ENCODE measurements around the gene DEPDC7. TPM values are rescaled to one million over a fixed set of nuclear protein-coding genes. Genes with fewer than 3 reads are reported as not detected.

The DEPDC7 gene
- total RNA-seq, 2 donors from 2014 or later: 2.6 to 8.9 TPM

GRCh38 chr11:33018840-33019239 is 3.2 kb downstream of the DEPDC7 start:
- Histone ChIP-seq H3K4me1 (replicated peaks) (no peaks in the 10 kb centered on the region), H3K27ac (no peak overlapping the region), H3K36me3 (no peaks in the 10 kb centered on the region), H3K4me3 (no peak overlapping the region), H3K27me3 (replicated peaks; ENCODE audit: insufficient read depth) (peaks cover 6% of the 10 kb centered on the region), H3K9me3 (no peaks in the 10 kb centered on the region)
- no peak for DNase-seq (ENCODE audit: low spot score)
- 83% methylated on average over 6 of the region's 6 CpGs for WGBS
- intact Hi-C loops (cut with DNase I): no loop called here
- TF ChIP-seq POLR2AphosphoS5 (IDR thresholded peaks at IDR 0.05): no peak
- no peak for TF ChIP-seq CTCF (IDR thresholded peaks at IDR 0.05)
- no peak for TF ChIP-seq POLR2A (IDR thresholded peaks at IDR 0.05)

GRCh38 chr11:33021501-33021900 is 5.8 kb downstream of the DEPDC7 start:
- Histone ChIP-seq H3K4me3 (no peak overlapping the region), H3K27me3 (replicated peaks; ENCODE audit: insufficient read depth) (no peaks in the 10 kb centered on the region), H3K4me1 (replicated peaks) (no peaks in the 10 kb centered on the region), H3K36me3 (no peaks in the 10 kb centered on the region), H3K9me3 (no peaks in the 10 kb centered on the region), H3K27ac (no peak overlapping the region)
- no peak for DNase-seq (ENCODE audit: low spot score)
- intact Hi-C loops (cut with DNase I): no loop called here
- 83% methylated on average over 1 of the region's 1 CpG for WGBS
- no peak for TF ChIP-seq CTCF (IDR thresholded peaks at IDR 0.05)
- TF ChIP-seq POLR2AphosphoS5 (IDR thresholded peaks at IDR 0.05): no peak
- no peak for TF ChIP-seq POLR2A (IDR thresholded peaks at IDR 0.05)

GRCh38 chr11:33021937-33022336 is 6.3 kb downstream of the DEPDC7 start:
- H3K27ac ChIP-seq: no peak overlapping the region
- no peaks in the 10 kb centered on the region for H3K27me3 ChIP-seq (replicated peaks; ENCODE audit: insufficient read depth)
- 29% methylated on average over 1 of the region's 1 CpG for WGBS
- H3K4me3 ChIP-seq: no peak overlapping the region
- H3K9me3 ChIP-seq: no peaks in the 10 kb centered on the region
- no peaks in the 10 kb centered on the region for H3K4me1 ChIP-seq (replicated peaks)
- H3K36me3 ChIP-seq: no peaks in the 10 kb centered on the region
- intact Hi-C loops (cut with DNase I): no loop called here
- no peak for DNase-seq (ENCODE audit: low spot score)
- TF ChIP-seq CTCF (IDR thresholded peaks at IDR 0.05): no peak

GRCh38 chr11:33025339-33025722 is 9.7 kb downstream of the DEPDC7 start:
- no peak overlapping the region for H3K4me3 ChIP-seq
- TF ChIP-seq CTCF (IDR thresholded peaks at IDR 0.05): no peak
- TF ChIP-seq POLR2A (IDR thresholded peaks at IDR 0.05): no peak
- no peak for TF ChIP-seq POLR2AphosphoS5 (IDR thresholded peaks at IDR 0.05)
- intact Hi-C loops (cut with DNase I): no loop called here
- no peaks in the 10 kb centered on the region for H3K27me3 ChIP-seq (replicated peaks; ENCODE audit: insufficient read depth)
- H3K27ac ChIP-seq: no peak overlapping the region
- H3K4me1 ChIP-seq (replicated peaks): no peaks in the 10 kb centered on the region
- no peaks in the 10 kb centered on the region for H3K36me3 ChIP-seq
- no peak for DNase-seq (ENCODE audit: low spot score)
- H3K9me3 ChIP-seq: no peaks in the 10 kb centered on the region
- WGBS: 96% methylated on average over 3 of the region's 3 CpGs

- Histone ChIP-seq H3K27ac (no peak overlapping the region), H3K4me3 (no peak overlapping the region), H3K27me3 (replicated peaks; ENCODE audit: insufficient read depth) (no peaks in the 10 kb centered on the region), H3K9me3 (no peaks in the 10 kb centered on the region), H3K4me1 (replicated peaks) (no peaks in the 10 kb centered on the region), H3K36me3 (no peaks in the 10 kb centered on the region)
- TF ChIP-seq CTCF (IDR thresholded peaks at IDR 0.05) (no peak), POLR2A (IDR thresholded peaks at IDR 0.05) (no peak)
- DNase-seq (ENCODE audit: low spot score): no peak
- WGBS: 87% methylated on average over 2 of the region's 2 CpGs
- intact Hi-C loops (cut with DNase I): no loop called here
These were observed 11.6 kb downstream of the DEPDC7 start for GRCh38 chr11:33027233-33027632.

Measured in prostate gland (tissue), 2 donors.